Osteoblast (primary cell): ENCODE measurements around the gene TCF25. TPM values are rescaled to one million over a fixed set of nuclear protein-coding genes. Genes with fewer than 3 reads are reported as not detected.

Source experiments
- DNase-seq: peaks from one replicate; pipeline ENCODE4 v3.0.0; 2011; ENCODE audit warnings: low spot score, mixed read lengths; ENCODE audit not compliant: insufficient read length; ENCODE audit errors: missing footprints
- H2AFZ ChIP-seq: 2 replicates; pipeline ENCODE4 v1.6.0; 2011; ENCODE audit warnings: mild to moderate bottlenecking, low read length
- H3K27ac ChIP-seq: 2 replicates; pipeline ENCODE4 v1.5.1; 2011; ENCODE audit warnings: mild to moderate bottlenecking, low read depth, low read length, moderate library complexity
- H3K27me3 ChIP-seq: 2 replicates; pipeline ENCODE4 v1.6.0; 2012; ENCODE audit warnings: mild to moderate bottlenecking, control low read depth, inconsistent platforms, low read length, moderate library complexity; ENCODE audit not compliant: insufficient read depth
- H3K36me3 ChIP-seq: 2 replicates; pipeline ENCODE4 v1.5.1; 2011; ENCODE audit warnings: mild to moderate bottlenecking, low read length, control low read depth, moderate library complexity; ENCODE audit not compliant: insufficient read depth
- H3K4me1 ChIP-seq: 2 replicates; pipeline ENCODE4 v1.5.1; 2011; ENCODE audit warnings: mild to moderate bottlenecking, low read length, control low read depth, moderate library complexity; ENCODE audit not compliant: insufficient read depth
- H3K4me2 ChIP-seq: 2 replicates; pipeline ENCODE4 v1.6.0; 2011; ENCODE audit warnings: mild to moderate bottlenecking, low read length; ENCODE audit not compliant: insufficient read depth
- H3K4me3 ChIP-seq: fragments of 200-600 bp; sonication (generic); 3 replicates; pipeline ENCODE4 v1.5.1; 2012; ENCODE audit warnings: mild to moderate bottlenecking, low read length, inconsistent platforms; ENCODE audit not compliant: insufficient read depth
- H3K79me2 ChIP-seq: 2 replicates; pipeline ENCODE4 v1.6.0; 2012; ENCODE audit warnings: mild to moderate bottlenecking, low read length, control low read depth, inconsistent platforms; ENCODE audit not compliant: insufficient read depth
- H3K9me3 ChIP-seq: 2 replicates; pipeline ENCODE4 v1.5.1; 2011; ENCODE audit warnings: low read depth, low read length, control low read depth
- H4K20me1 ChIP-seq: 2 replicates; pipeline ENCODE4 v1.6.0; 2012; ENCODE audit warnings: mild to moderate bottlenecking, low read length, control low read depth; ENCODE audit not compliant: insufficient read depth
- CTCF ChIP-seq: IDR thresholded peaks from 2 replicates; pipeline ENCODE4 v1.5.1; 2011; ENCODE audit warnings: mild to moderate bottlenecking, low read depth, low read length, moderate library complexity; ENCODE audit errors: extremely low read depth
- total RNA-seq: library from RNA; depleted of rRNA; stranded (reverse); fragments of >200 nt; gene quantifications from 2 replicates; pipeline ENCODE4 v1.2.3, GENCODE V29; 2012

TCF25 gene
- total RNA-seq, 1 donor = 230 TPM

- no peaks in the 10 kb centered on the region for H3K27me3 ChIP-seq
- peaks cover 26% of the 10 kb centered on the region for H4K20me1 ChIP-seq
- H3K4me2 ChIP-seq = no peak overlapping the region
- peak; percentile 86 for DNase-seq
- no peak overlapping the region for H3K4me3 ChIP-seq
- peaks cover 69% of the 10 kb centered on the region for H3K36me3 ChIP-seq
- no peak for TF ChIP-seq CTCF
- peaks cover 3% of the 10 kb centered on the region for H3K4me1 ChIP-seq
- no peak overlapping the region for H3K27ac ChIP-seq
- H3K79me2 ChIP-seq = no peaks in the 10 kb centered on the region
- no peak overlapping the region for H2AFZ ChIP-seq
- no peaks in the 10 kb centered on the region for H3K9me3 ChIP-seq
Measured at GRCh38 chr16:89906140-89907025, 33.0 kb downstream of the TCF25 start.

- Histone ChIP-seq H3K27ac (no peak overlapping the region), H2AFZ (no peak overlapping the region), H3K36me3 (peaks cover 74% of the 10 kb centered on the region), H3K4me3 (no peak overlapping the region), H3K4me1 (peaks cover 3% of the 10 kb centered on the region), H3K9me3 (no peaks in the 10 kb centered on the region), H3K79me2 (no peaks in the 10 kb centered on the region), H3K27me3 (no peaks in the 10 kb centered on the region), H3K4me2 (no peak overlapping the region), H4K20me1 (peaks cover 26% of the 10 kb centered on the region)
- peak; percentile 87 for DNase-seq
- no peak for TF ChIP-seq CTCF
Measured at GRCh38 chr16:89907055-89907814, 33.8 kb downstream of the TCF25 start.

- Histone ChIP-seq H3K4me2 (no peak overlapping the region), H3K4me3 (no peak overlapping the region), H3K36me3 (peaks cover 75% of the 10 kb centered on the region), H3K4me1 (peaks cover 3% of the 10 kb centered on the region), H3K27me3 (no peaks in the 10 kb centered on the region), H2AFZ (no peak overlapping the region), H3K79me2 (no peaks in the 10 kb centered on the region), H3K27ac (no peak overlapping the region), H4K20me1 (peaks cover 26% of the 10 kb centered on the region), H3K9me3 (no peaks in the 10 kb centered on the region)
- DNase-seq = peak; percentile 9
- TF ChIP-seq CTCF = no peak
Measured at GRCh38 chr16:89908236-89908635, 34.8 kb downstream of the TCF25 start.
